H1 (cell line): ENCODE data around the gene IFNK. TPM values are rescaled to one million over a fixed set of nuclear protein-coding genes. Genes with fewer than 3 reads are reported as not detected.

Experiments used
- CTCF ChIA-PET: fragments of 300-600 bp; sonication (Branson Sonifier 250); formaldehyde crosslinking; loops from one replicate; lab custom pipeline; 2021; ENCODE audit not compliant: partially characterized antibody; lab: Charles Lee
- POLR2A ChIA-PET: fragments of 300-600 bp; sonication (Branson Sonifier 250); formaldehyde crosslinking; loops from one replicate; lab custom pipeline; 2021; ENCODE audit warnings: inconsistent platforms; ENCODE audit not compliant: partially characterized antibody; lab: Charles Lee
- DNase-seq, 2 experiments: peaks; one replicate each; pipeline versions ENCODE4 v3.0.0 to v3.0.0-alpha.2; 2010 to 2022; ENCODE audit warnings: low spot score in 2 of 2, low read depth in 1 of 2, mixed read lengths in 1 of 2
- FAIRE-seq: peaks from 2 replicates; lab custom pipeline; 2011; peaks lifted over from hg19 to GRCh38; lab: Jason Lieb, UNC
- H2AFZ ChIP-seq: 2 replicates; pipeline ENCODE4 v1.8.1; 2012; ENCODE audit warnings: low read length, inconsistent platforms
- H2AK5ac ChIP-seq: 2 replicates; pipeline ENCODE4 v1.6.1; 2013; ENCODE audit warnings: low read depth, low read length
- H2BK120ac ChIP-seq: replicated peaks from 2 replicates; pipeline ENCODE3; 2013; ENCODE audit warnings: low read depth, low read length, inconsistent platforms
- H2BK12ac ChIP-seq: 2 replicates; pipeline ENCODE4 v1.6.1; 2013; ENCODE audit warnings: low read depth, low read length
- H2BK15ac ChIP-seq: 2 replicates; pipeline ENCODE4 v1.6.1; 2013; ENCODE audit warnings: low read length
- H2BK20ac ChIP-seq: 2 replicates; pipeline ENCODE4 v1.6.1; 2013; ENCODE audit warnings: low read length
- H2BK5ac ChIP-seq: 2 replicates; pipeline ENCODE4 v1.6.1; 2013; ENCODE audit warnings: low read depth, low read length
- H3K14ac ChIP-seq: 2 replicates; pipeline ENCODE4 v1.6.1; 2013; ENCODE audit warnings: inconsistent platforms; ENCODE audit not compliant: insufficient read length
- H3K18ac ChIP-seq: 2 replicates; pipeline ENCODE4 v1.6.1; 2013; ENCODE audit warnings: low read length; ENCODE audit errors: extremely low read depth
- H3K23ac ChIP-seq: 2 replicates; pipeline ENCODE4 v1.6.1; 2013; ENCODE audit warnings: inconsistent platforms; ENCODE audit not compliant: insufficient read length
- H3K23me2 ChIP-seq: 2 replicates; pipeline ENCODE4 v1.6.1; 2013; ENCODE audit warnings: low read depth, low read length
- H3K27ac ChIP-seq: 2 replicates; pipeline ENCODE4 v1.6.1; 2011; ENCODE audit warnings: low read depth, low read length, inconsistent platforms
- H3K27me3 ChIP-seq, 4 experiments: replicated peaks in 1 of 4; 1 replicate in 1 of 4; 2 replicates in 3 of 4; pipeline versions ENCODE4 v1.6.1 to v1.8.1; 2011 to 2013; ENCODE audit warnings: low read length in 3 of 4, mild to moderate bottlenecking in 3 of 4, inconsistent platforms in 2 of 4, mixed read lengths in 2 of 4, moderate library complexity in 1 of 4; ENCODE audit not compliant: control insufficient read depth in 3 of 4, insufficient read depth in 3 of 4; ENCODE audit errors: extremely low read depth in 1 of 4
- H3K36me3 ChIP-seq, 4 experiments: 2 replicates each; pipeline versions ENCODE4 v1.6.1 to v1.8.1; 2011 to 2013; ENCODE audit warnings: mild to moderate bottlenecking in 4 of 4, low read length in 3 of 4, moderate library complexity in 2 of 4, control low read depth in 1 of 4, inconsistent platforms in 1 of 4; ENCODE audit not compliant: insufficient read depth in 4 of 4, control insufficient read depth in 2 of 4
- H3K4ac ChIP-seq: replicated peaks from 2 replicates; pipeline ENCODE3; 2013; ENCODE audit warnings: low read length, low read depth, mixed read lengths, inconsistent platforms; ENCODE audit not compliant: insufficient read length
- H3K4me1 ChIP-seq, 4 experiments: replicated peaks in 1 of 4; 1 replicate in 1 of 4; 2 replicates in 3 of 4; pipeline versions ENCODE4 v1.6.1 to v1.8.1; 2011 to 2013; ENCODE audit warnings: low read length in 3 of 4, inconsistent platforms in 2 of 4, mixed read lengths in 1 of 4; ENCODE audit not compliant: insufficient read depth in 4 of 4, control insufficient read depth in 3 of 4
- H3K4me2 ChIP-seq, 2 experiments: 2 replicates each; pipeline versions ENCODE4 v1.6.1 to v1.8.1; 2011 to 2013; ENCODE audit warnings: low read depth in 2 of 2, low read length in 2 of 2, control low read depth in 1 of 2, inconsistent platforms in 1 of 2, mild to moderate bottlenecking in 1 of 2; ENCODE audit not compliant: insufficient read depth in 1 of 2
- H3K4me3 ChIP-seq, 4 experiments: fragments of 200-600, 300-600 bp in 1 of 4; sonication (generic), shearing (Covaris generic), sonication (Bioruptor Twin) in 1 of 4; 2 replicates each; pipeline versions ENCODE4 v1.5.1 to v1.8.1; 2011 to 2016; ENCODE audit warnings: low read length in 4 of 4, low read depth in 3 of 4, control low read depth in 2 of 4, inconsistent platforms in 2 of 4, mild to moderate bottlenecking in 2 of 4, mixed read lengths in 1 of 4, moderate library complexity in 1 of 4; ENCODE audit not compliant: insufficient read depth in 2 of 4; ENCODE audit errors: extremely low read depth in 1 of 4
- H3K56ac ChIP-seq: replicated peaks from 2 replicates; pipeline ENCODE3; 2013; ENCODE audit warnings: low read depth, mild to moderate bottlenecking, mixed read lengths, low read length, inconsistent platforms; ENCODE audit not compliant: insufficient read length
- H3K79me1 ChIP-seq: 2 replicates; pipeline ENCODE4 v1.6.1; 2013; ENCODE audit warnings: low read depth, low read length, control low read depth
- H3K79me2 ChIP-seq, 2 experiments: 2 replicates each; pipeline versions ENCODE4 v1.6.1 to v1.8.1; 2012 to 2013; ENCODE audit warnings: low read length in 2 of 2, mild to moderate bottlenecking in 2 of 2, inconsistent platforms in 1 of 2; ENCODE audit not compliant: insufficient read depth in 2 of 2, control insufficient read depth in 1 of 2
- H3K9ac ChIP-seq, 4 experiments: replicated peaks in 1 of 4; 1 replicate in 1 of 4; 2 replicates in 3 of 4; pipeline versions ENCODE4 v1.6.1 to v1.8.1; 2011 to 2013; ENCODE audit warnings: low read depth in 3 of 4, low read length in 3 of 4, control low read depth in 2 of 4, mild to moderate bottlenecking in 2 of 4, moderate library complexity in 2 of 4, inconsistent platforms in 1 of 4; ENCODE audit errors: extremely low read depth in 1 of 4
- H3K9me3 ChIP-seq, 2 experiments: 2 replicates each; pipeline versions ENCODE4 v1.6.1 to v1.8.1; 2012 to 2013; ENCODE audit warnings: mild to moderate bottlenecking in 2 of 2, moderate library complexity in 2 of 2, control low read depth in 1 of 2, inconsistent platforms in 1 of 2, low read depth in 1 of 2, low read length in 1 of 2, mixed read lengths in 1 of 2; ENCODE audit not compliant: insufficient read depth in 2 of 2
- H4K20me1 ChIP-seq, 2 experiments: replicated peaks in 1 of 2; 2 replicates each; pipeline versions ENCODE3 to v1.8.1; 2011 to 2013; ENCODE audit warnings: inconsistent platforms in 2 of 2, low read length in 2 of 2, mild to moderate bottlenecking in 1 of 2; ENCODE audit not compliant: insufficient read depth in 2 of 2, control insufficient read depth in 1 of 2
- H4K5ac ChIP-seq: 2 replicates; pipeline ENCODE4 v1.6.1; 2013; ENCODE audit warnings: low read length, low read depth, mixed read lengths, inconsistent platforms; ENCODE audit not compliant: insufficient read length
- H4K8ac ChIP-seq: 2 replicates; pipeline ENCODE4 v1.8.0; 2013; ENCODE audit warnings: mild to moderate bottlenecking, moderate library complexity, low read length, inconsistent platforms; ENCODE audit not compliant: insufficient read depth; ENCODE audit errors: extremely low read depth
- H4K91ac ChIP-seq: replicated peaks from 2 replicates; pipeline ENCODE3; 2013; ENCODE audit warnings: low read length, mixed read lengths, inconsistent platforms; ENCODE audit not compliant: insufficient read length
- ASH2L ChIP-seq: fragments of 200-600, 300-600 bp; sonication (generic); IDR thresholded peaks from one replicate; pipeline ENCODE4 v1.7.1; 2017; ENCODE audit warnings: low read length
- FOSL1 ChIP-seq: IDR thresholded peaks from 2 replicates; pipeline ENCODE4 v1.6.1; 2011; ENCODE audit warnings: mild to moderate bottlenecking, low read depth, low read length, moderate library complexity; ENCODE audit not compliant: insufficient read depth
- SP2 ChIP-seq: IDR thresholded peaks from 2 replicates; pipeline ENCODE4 v1.6.1; 2012; ENCODE audit warnings: mild to moderate bottlenecking, low read length, inconsistent platforms
- ZNF274 ChIP-seq: IDR thresholded peaks from 2 replicates; pipeline ENCODE4 v1.7.0; 2012; ENCODE audit warnings: low read length, borderline replicate concordance; ENCODE audit errors: extremely low read depth
- WGBS, 2 experiments: shearing (Covaris generic) in 1 of 2; methylation state at CpG; one replicate each; pipeline versions ENCODE4 v1.1.6 to v1.1.7; 2013 to 2015; ENCODE audit warnings: low lambda C conversion rate in 2 of 2, mixed read lengths in 2 of 2, inconsistent platforms in 1 of 2, low coverage in 1 of 2, missing lambda C conversion rate in 1 of 2; ENCODE audit not compliant: insufficient replicate concordance in 2 of 2, insufficient coverage in 1 of 2, insufficient read length in 1 of 2; ENCODE audit errors: extremely low coverage in 1 of 2, missing lambda C conversion rate in 1 of 2; 5-methylcytosine and 5-hydroxymethylcytosine counted together
- polyA plus RNA-seq, 7 experiments: library from polyadenylated mRNA; depleted of rRNA in 3 of 7; stranded (reverse) in 5 of 7; unstranded in 2 of 7; fragments of >200 nt in 5 of 7; fragments of 200-250 nt in 2 of 7; gene quantifications; 1 replicate in 5 of 7; 2 replicates in 1 of 7; 4 replicates in 1 of 7; pipeline versions ENCODE4 v1.2.1 to v1.2.3, GENCODE V29; 2011 to 2013; ENCODE audit warnings: missing spikeins in 2 of 7, mixed read lengths in 2 of 7
- total RNA-seq: library from RNA; stranded (reverse); fragmentation: NEBNext Ultra II Directional; extraction: Animal tissue kit (Norgen Biotek cat#: 25700); gene quantifications from 2 replicates; pipeline ENCODE4 v1.2.1, GENCODE V29; 2021

IFNK gene
- total and polyA plus RNA-seq, 2 of the 8 experiments (the other 6 are each of a cell fraction or from before 2014, with no cell fraction given): not detected

GRCh38 chr9:27506981-27507380 lies 17.1 kb upstream of the IFNK start:
- no peak for DNase-seq
- no peaks in the 10 kb centered on the region for H3K23me2 ChIP-seq
- WGBS, 2 experiments: 70% methylated on average over 2 of the region's 2 CpGs; no CpG with 5 or more reads in 1 of the 2 experiments
- H2BK5ac ChIP-seq: no peak overlapping the region
- H3K36me3 ChIP-seq: peaks cover 0 to 6% (median 0%) of the 10 kb centered on the region in 4 experiments; a peak in 1 of 8 replicates
- H2AK5ac ChIP-seq: no peak overlapping the region
- H3K9ac ChIP-seq: no peak overlapping the region
- peaks cover 0 to 5% (median 0%) of the 10 kb centered on the region in 4 experiments; a peak in 1 of 7 replicates for H3K4me1 ChIP-seq
- H3K9me3 ChIP-seq: no peaks in the 10 kb centered on the region
- CTCF ChIA-PET: no interaction called here
- H3K79me2 ChIP-seq: peaks cover 0 to 3% of the 10 kb centered on the region in 2 experiments; a peak in 1 of 4 replicates
- no peak overlapping the region for H3K14ac ChIP-seq
- no peak overlapping the region for H3K18ac ChIP-seq
- TF ChIP-seq SP2: no peak
- no peak for TF ChIP-seq ZNF274
- no peak for TF ChIP-seq ASH2L
- no peak for TF ChIP-seq FOSL1
- H3K27me3 ChIP-seq: no peaks in the 10 kb centered on the region
- no peak overlapping the region for H4K5ac ChIP-seq
- H3K23ac ChIP-seq: no peak overlapping the region
- H3K56ac ChIP-seq: no peak overlapping the region
- no peak overlapping the region for H3K4ac ChIP-seq
- H2BK12ac ChIP-seq: no peak overlapping the region
- no peak overlapping the region for H3K4me3 ChIP-seq
- no peaks in the 10 kb centered on the region for H3K79me1 ChIP-seq
- no peak overlapping the region for H2BK15ac ChIP-seq
- H3K27ac ChIP-seq: no peak overlapping the region
- H2BK20ac ChIP-seq: no peak overlapping the region
- no peak overlapping the region for H2AFZ ChIP-seq
- no peak overlapping the region for H4K8ac ChIP-seq
- H3K4me2 ChIP-seq: no peak overlapping the region
- no peak overlapping the region for H2BK120ac ChIP-seq
- no peak overlapping the region for H4K91ac ChIP-seq
- POLR2A ChIA-PET: no interaction called here
- H4K20me1 ChIP-seq: no peaks in the 10 kb centered on the region
- no peak for FAIRE-seq
